Measurements from ENCODE around the gene RPP40.

The RPP40 gene

GRCh38 chr6:4969609-4970285 lies 34.1 kb downstream of the RPP40 start:
- no peak for DNase-seq (ENCODE audit: low read depth)

GRCh38 chr6:4967301-4968030 lies 36.4 kb downstream of the RPP40 start:
- DNase-seq (ENCODE audit: low read depth) = no peak

- DNase-seq (ENCODE audit: low read depth) = no peak
Measured at GRCh38 chr6:4965562-4966389, 38.1 kb downstream of the RPP40 start.

GRCh38 chr6:4964675-4965561 lies 38.9 kb downstream of the RPP40 start:
- no peak for DNase-seq (ENCODE audit: low read depth)

GRCh38 chr6:4962905-4963304 lies 40.9 kb downstream of the RPP40 start:
- DNase-seq (ENCODE audit: low read depth) = no peak

- no peak for DNase-seq (ENCODE audit: low read depth)
Measured at GRCh38 chr6:4961322-4962168, 42.3 kb downstream of the RPP40 start.

- DNase-seq (ENCODE audit: low read depth) = no peak
Measured at GRCh38 chr6:4958624-4959023, 45.2 kb downstream of the RPP40 start.

GRCh38 chr6:4957521-4958231 lies 46.2 kb downstream of the RPP40 start:
- no peak for DNase-seq (ENCODE audit: low read depth)

GRCh38 chr6:4956625-4957024 lies 47.2 kb downstream of the RPP40 start:
- no peak for DNase-seq (ENCODE audit: low read depth)

- no peak for DNase-seq (ENCODE audit: low read depth)
Measured at GRCh38 chr6:4953440-4953839, 50.4 kb downstream of the RPP40 start.

- DNase-seq (ENCODE audit: low read depth) = no peak
Measured at GRCh38 chr6:4950836-4951533, 52.9 kb downstream of the RPP40 start.

GRCh38 chr6:4950076-4950475 lies 53.8 kb downstream of the RPP40 start:
- no peak for DNase-seq (ENCODE audit: low read depth)

GRCh38 chr6:4948781-4949450 lies 54.9 kb downstream of the RPP40 start:
- no peak for DNase-seq (ENCODE audit: low read depth)

- DNase-seq (ENCODE audit: low read depth) = no peak
Measured at GRCh38 chr6:4947716-4948115, 56.1 kb downstream of the RPP40 start.

GRCh38 chr6:4946521-4946920 lies 57.3 kb downstream of the RPP40 start:
- DNase-seq (ENCODE audit: low read depth) = no peak

Data from stimulated activated CD8-positive, alpha-beta memory T cell treated with anti-CD3 and anti-CD28 coated beads, Interleukin-7, amount 100 ng/mL, for 24 hours (primary cell).